ENCODE results near the gene FITM1.
A peak's percentile ranks its signal among the peaks of the same experiment; 100 is the strongest.
"Not testable (repeated sequence)": the region's sequence is repeated elsewhere in the genome, so short reads cannot be mapped to it uniquely, and the experiment has no call there.

FITM1 gene

GRCh38 chr14:24098927-24099813 lies 31.3 kb upstream of the FITM1 start:
- no peak for DNase-seq

- no peak for DNase-seq
These were observed 30.1 kb upstream of the FITM1 start for GRCh38 chr14:24100197-24100981.

- DNase-seq: no peak
These were observed 29.4 kb upstream of the FITM1 start for GRCh38 chr14:24100982-24101494.

GRCh38 chr14:24102357-24103048 lies 28.0 kb upstream of the FITM1 start:
- no peak for DNase-seq

- DNase-seq: no peak
These were observed 27.0 kb upstream of the FITM1 start for GRCh38 chr14:24103451-24103850.

GRCh38 chr14:24105609-24106239 lies 24.7 kb upstream of the FITM1 start:
- DNase-seq: not testable (repeated sequence)

- DNase-seq: no peak
These were observed 23.7 kb upstream of the FITM1 start for GRCh38 chr14:24106672-24107271.

- DNase-seq: no peak
These were observed 22.1 kb upstream of the FITM1 start for GRCh38 chr14:24108336-24108874.

- no peak for DNase-seq
These were observed 20.4 kb upstream of the FITM1 start for GRCh38 chr14:24110060-24110459.

- no peak for DNase-seq
These were observed 19.9 kb upstream of the FITM1 start for GRCh38 chr14:24110523-24110922.

- no peak for DNase-seq
These were observed 17.1 kb upstream of the FITM1 start for GRCh38 chr14:24113379-24113800.

GRCh38 chr14:24113801-24114531 lies 16.5 kb upstream of the FITM1 start:
- DNase-seq: peak; percentile 87

GRCh38 chr14:24114532-24115421 lies 15.7 kb upstream of the FITM1 start, which contains the start of the genes DCAF11 and NRL:
Gene DCAF11 (plus strand): TSS chr14:24114777. CDS start chr14:24115595, 818 bp downstream.
Gene NRL (minus strand): TSS chr14:24114949. CDS start chr14:24082848, 32,101 bp downstream.
- DNase-seq: peak; percentile 98

GRCh38 chr14:24115422-24116127 lies 14.9 kb upstream of the FITM1 start:
- no peak for DNase-seq

- no peak for DNase-seq
These were observed 14.2 kb upstream of the FITM1 start for GRCh38 chr14:24116128-24116814.

- DNase-seq: no peak
These were observed 13.3 kb upstream of the FITM1 start for GRCh38 chr14:24117179-24117578.

GRCh38 chr14:24119691-24120090 lies 10.8 kb upstream of the FITM1 start:
- DNase-seq: no peak

- DNase-seq: no peak
These were observed 9.2 kb upstream of the FITM1 start for GRCh38 chr14:24121210-24121609.

- no peak for DNase-seq
These were observed 8.0 kb upstream of the FITM1 start for GRCh38 chr14:24122416-24122815.

Measured in stimulated activated CD8-positive, alpha-beta memory T cell treated with anti-CD3 and anti-CD28 coated beads, Interleukin-4, amount 100 ng/mL, for 48 hours (primary cell).